Uterus (tissue), 2 donors: ENCODE measurements around the gene KIAA1755.

Source experiments
- CTCF ChIP-seq, 4 experiments: fragments of 200-600 bp in 2 of 4; fragments of 450-650 bp in 2 of 4; sonication (generic) in 2 of 4; IDR thresholded peaks; one replicate each; pipeline ENCODE4 v1.5.1; 2016 to 2019; ENCODE audit warnings: antibody characterized with exemption in 4 of 4, mild to moderate bottlenecking in 2 of 4, moderate library complexity in 1 of 4
- POLR2A ChIP-seq, 2 donors: fragments of 450-650 bp; IDR thresholded peaks; one replicate each; pipeline ENCODE4 v1.6.1; 2016; ENCODE audit warnings: antibody characterized with exemption in 2 of 2, mild to moderate bottlenecking in 1 of 2, moderate library complexity in 1 of 2

GRCh38 chr20:38230253-38230551 is 30.3 kb downstream of the KIAA1755 start:
- TF ChIP-seq POLR2A (IDR thresholded peaks at IDR 0.05) (no peak), CTCF (IDR thresholded peaks at IDR 0.05) (no peak)
